Right renal cortex interstitium (tissue), 3 donors: ENCODE measurements around the gene MAP2K7. TPM values are rescaled to one million over a fixed set of nuclear protein-coding genes. Genes with fewer than 3 reads are reported as not detected.
"Not testable (repeated sequence)": the region's sequence is repeated elsewhere in the genome, so short reads cannot be mapped to it uniquely, and the experiment has no call there.

Experiments
- DNase-seq, 3 donors: peaks; one replicate each; pipeline ENCODE4 v3.0.0-alpha.2; 2013; ENCODE audit warnings: low read depth in 3 of 3, low spot score in 2 of 3
- polyA plus RNA-seq, 3 donors: library from polyadenylated mRNA; unstranded; fragments of 120-200 nt; gene quantifications; one replicate each; pipeline ENCODE4 v1.2.1, GENCODE V29; 2013; ENCODE audit not compliant: insufficient read length in 3 of 3

MAP2K7 gene
- polyA plus RNA-seq, 3 donors: 21.5 to 27.5 (median 27.0) TPM

DNA sequence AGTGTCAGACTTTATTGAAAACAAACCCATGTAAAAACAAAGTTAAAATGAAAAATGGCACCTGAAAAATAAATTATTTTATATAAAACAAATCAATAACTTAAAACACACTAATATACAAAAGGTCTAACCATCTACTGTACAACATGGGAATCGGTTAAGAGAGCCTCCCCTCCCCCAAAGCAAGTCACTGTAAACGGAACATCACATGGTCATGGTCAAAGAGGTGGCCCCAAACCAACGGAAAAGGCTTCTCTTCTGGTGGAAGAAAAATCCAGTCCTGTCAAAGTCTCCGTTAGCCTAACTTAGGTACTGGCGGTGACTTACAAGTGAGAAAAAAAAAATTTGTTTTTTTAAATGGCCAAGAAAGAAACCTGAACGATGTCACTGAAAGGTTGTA is 55.5 kb downstream of the MAP2K7 start:
- DNase-seq: no peak

DNA sequence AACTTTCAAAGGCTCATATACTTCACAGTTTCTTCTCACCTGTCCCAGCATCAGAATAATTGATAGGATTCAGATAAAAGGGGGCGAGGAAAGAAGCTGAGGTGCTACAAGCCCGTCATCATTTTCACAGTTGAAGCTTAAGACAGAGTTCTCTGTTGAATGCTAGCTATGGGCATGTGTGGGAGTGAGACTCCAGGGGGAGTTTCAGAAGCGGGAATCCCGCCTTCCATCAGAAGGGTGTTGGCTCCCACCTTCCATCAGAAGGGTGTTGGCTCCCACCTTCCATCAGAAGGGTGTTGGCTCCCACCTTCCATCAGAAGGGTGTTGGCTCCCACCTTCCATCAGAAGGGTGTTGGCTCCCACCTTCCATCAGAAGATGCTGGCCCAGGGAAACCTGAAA is 57.4 kb downstream of the MAP2K7 start:
- DNase-seq: not testable (repeated sequence)

DNA sequence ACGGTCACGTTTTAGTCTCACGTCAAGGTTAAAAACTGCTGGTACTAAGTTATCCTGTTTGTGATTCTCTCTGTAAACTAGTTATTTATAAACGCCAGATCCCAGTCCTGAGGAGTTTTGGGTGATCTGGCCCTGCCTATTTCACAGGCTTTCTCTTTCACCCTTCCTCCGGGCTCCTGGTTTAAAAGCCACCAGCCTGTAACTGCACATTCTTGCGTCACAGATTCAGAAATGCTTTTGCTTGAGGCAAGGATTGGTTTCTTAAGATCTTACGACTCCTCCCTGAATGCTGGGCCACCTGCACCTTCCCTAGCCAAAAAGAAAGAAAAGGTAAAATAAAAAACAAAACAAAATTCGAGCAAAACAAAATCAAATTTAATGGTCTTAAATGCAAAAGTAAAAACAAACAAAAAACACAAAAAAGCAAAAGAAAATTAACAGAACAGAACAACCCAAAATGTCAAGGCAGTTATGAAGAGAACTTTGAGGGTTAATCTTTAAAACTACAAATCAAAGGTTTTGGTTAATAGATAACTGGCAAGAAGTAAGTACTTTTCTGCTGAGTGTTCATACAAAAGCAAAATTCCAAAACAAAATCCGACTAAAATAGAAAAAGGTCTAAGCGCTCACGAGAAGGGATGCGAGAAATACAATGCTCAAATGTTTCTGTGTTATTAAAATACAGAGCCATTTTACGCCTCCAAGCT is 58.4 kb downstream of the MAP2K7 start:
- DNase-seq: no peak

DNA sequence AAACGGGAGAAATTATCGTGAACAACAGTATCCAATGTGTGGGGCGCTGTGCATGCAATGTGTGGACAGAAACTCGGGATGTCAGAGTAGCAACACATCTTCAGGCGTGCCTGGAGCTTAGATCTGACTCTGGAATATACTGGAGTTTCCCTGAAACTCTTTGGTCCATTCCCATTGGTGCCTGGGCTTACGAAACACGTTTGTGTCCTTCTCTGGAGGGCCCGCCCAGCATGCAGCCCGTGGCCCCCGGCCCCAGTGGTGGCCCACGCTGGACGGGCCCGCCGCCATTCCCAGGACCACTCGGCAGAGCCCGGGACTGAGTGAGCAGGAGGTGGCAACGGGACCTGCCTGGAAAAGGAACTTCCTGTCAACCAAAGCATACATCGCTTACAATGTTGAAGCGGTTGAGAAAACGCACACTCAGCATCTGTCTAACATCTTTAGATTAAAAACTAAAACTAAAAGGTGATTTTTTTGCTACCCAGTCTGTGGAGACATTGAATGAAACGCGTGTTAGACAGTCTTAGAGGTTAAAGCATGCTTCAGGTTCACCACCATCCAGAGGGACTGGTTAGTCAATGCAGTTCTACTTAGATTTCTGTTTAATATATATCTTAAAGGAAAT is 59.1 kb downstream of the MAP2K7 start:
- no peak for DNase-seq

DNA sequence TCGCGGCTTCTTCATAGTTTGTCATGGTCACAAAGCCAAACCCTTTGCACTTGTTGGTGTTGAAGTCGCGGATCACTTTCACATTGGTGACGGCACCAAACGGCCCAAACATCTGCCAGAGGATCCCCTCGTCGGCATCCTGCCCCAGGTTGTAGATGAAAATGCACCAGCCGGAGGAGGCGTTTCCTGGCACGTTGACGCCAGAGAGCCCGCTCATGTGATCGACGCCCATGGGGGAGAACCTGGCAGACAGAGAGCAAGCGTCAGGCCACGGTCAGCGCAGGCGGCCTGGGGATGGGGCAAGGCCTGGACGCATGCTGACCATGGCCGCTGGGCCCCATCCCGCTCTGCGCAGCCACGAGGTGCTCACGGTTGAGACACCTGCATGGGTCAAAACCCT is 59.9 kb downstream of the MAP2K7 start:
- no peak for DNase-seq

Other genes starting within 250 kb of the MAP2K7 start
- gene RETN, start 234.8 kb upstream of the MAP2K7 start, polyA plus RNA-seq: 1 to 10 TPM in 2 of 3 donors, under 1 TPM in 1; 0.64 to 1.5 (median 1.3) TPM
- under 1 TPM in 2 of 3 donors, not detected in 1; 0.10 to 0.44 TPM for gene MCEMP1, start 226.8 kb upstream of the MAP2K7 start, polyA plus RNA-seq
- 10 to 100 TPM; 39.8 to 49.0 (median 46.4) TPM for gene TRAPPC5, start 223.0 kb upstream of the MAP2K7 start, polyA plus RNA-seq
- under 1 TPM in 1 of 3 donors, not detected in 2; 0.22 TPM for gene FCER2, start 201.7 kb upstream of the MAP2K7 start, polyA plus RNA-seq
- not detected for gene CLEC4G, start 171.8 kb upstream of the MAP2K7 start, polyA plus RNA-seq
- 1 to 10 TPM in 2 of 3 donors, under 1 TPM in 1; 0.94 to 1.4 (median 1.3) TPM for gene CD209, start 156.3 kb upstream of the MAP2K7 start, polyA plus RNA-seq
- gene CLEC4M, start 140.6 kb upstream of the MAP2K7 start, polyA plus RNA-seq: 1 to 10 TPM; 2.0 to 4.2 (median 2.1) TPM
- 10 to 100 TPM; 14.1 to 17.9 (median 15.5) TPM for gene EVI5L, start 73.7 kb upstream of the MAP2K7 start, polyA plus RNA-seq
- gene PRR36, start 29.5 kb upstream of the MAP2K7 start, polyA plus RNA-seq: 1 to 10 TPM; 4.2 to 4.5 (median 4.3) TPM
- 1 to 10 TPM; 1.9 to 2.4 (median 2.3) TPM for gene LRRC8E, start 15.4 kb upstream of the MAP2K7 start, polyA plus RNA-seq
- under 1 TPM; 0.12 to 0.45 (median 0.32) TPM for gene TGFBR3L, start 11.0 kb downstream of the MAP2K7 start, polyA plus RNA-seq
- 10 to 100 TPM; 11.3 to 13.3 (median 12.4) TPM for gene SNAPC2, start 16.5 kb downstream of the MAP2K7 start, polyA plus RNA-seq
- 10 to 100 TPM in 2 of 3 donors, 1 to 10 TPM in 1; 10.0 to 16.1 (median 11.5) TPM for gene CTXN1, start 22.3 kb downstream of the MAP2K7 start, polyA plus RNA-seq
- 10 to 100 TPM; 34.3 to 38.2 (median 38.1) TPM for gene TIMM44, start 39.8 kb downstream of the MAP2K7 start, polyA plus RNA-seq
- 10 to 100 TPM; 75.1 to 92.8 (median 81.6) TPM for gene ELAVL1, start 101.8 kb downstream of the MAP2K7 start, polyA plus RNA-seq
- under 1 TPM in 2 of 3 donors, not detected in 1; 0.22 to 0.24 TPM for gene CCL25, start 148.9 kb downstream of the MAP2K7 start, polyA plus RNA-seq
- 10 to 100 TPM; 29.8 to 33.9 (median 31.6) TPM for gene FBN3, start 245.7 kb downstream of the MAP2K7 start, polyA plus RNA-seq